Measurements from ENCODE around the gene C1orf35.

Gene C1orf35

DNA sequence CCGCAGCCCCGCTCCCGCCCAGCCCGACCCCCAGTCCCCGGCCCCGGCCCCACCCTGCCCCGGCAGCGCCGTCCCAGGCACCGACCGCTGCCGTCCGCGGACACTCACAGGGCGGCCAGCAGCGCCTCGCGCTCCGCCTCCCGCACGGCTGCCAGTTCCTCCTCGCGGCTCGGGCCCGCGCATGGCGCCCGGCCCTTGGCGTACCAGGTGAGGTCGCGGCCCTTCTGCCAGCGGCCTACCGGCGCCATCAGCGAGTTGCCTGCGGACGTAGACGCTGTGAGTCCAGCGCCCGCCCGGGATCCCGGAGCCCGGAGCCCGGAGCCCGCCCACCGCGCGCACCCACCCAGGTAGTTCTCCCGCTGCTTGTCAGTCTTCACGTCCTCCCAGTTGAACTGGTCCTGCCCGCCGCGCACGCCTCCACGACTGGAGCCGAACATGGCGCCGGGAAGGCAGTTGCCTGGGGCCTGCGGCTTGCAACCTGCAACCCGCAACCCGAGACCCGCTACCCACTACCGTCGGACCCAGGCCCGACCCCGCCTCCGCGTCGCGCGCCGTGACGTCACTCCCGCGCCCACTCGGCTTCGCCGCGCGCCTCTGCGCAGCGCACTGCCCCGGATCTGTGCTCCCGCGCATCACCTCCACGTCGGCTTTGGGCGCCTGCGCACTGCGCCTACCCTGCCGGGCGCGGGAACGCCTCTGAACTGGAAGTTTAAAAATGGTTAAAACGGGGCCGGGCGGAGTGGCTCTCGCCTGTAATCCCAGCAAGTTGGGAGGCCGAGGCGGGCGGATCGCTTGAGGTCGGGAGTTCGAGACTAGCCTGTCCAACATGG, at the start of gene C1orf35:
TSS of gene C1orf35 (minus strand) at position 535 of the 830 bp plus-strand sequence. CDS start at position 437, 98 bp downstream.
- DNase-seq (ENCODE audit: low spot score): peak; percentile 99
- in situ Hi-C loops (cut with MboI; ENCODE audit: low sequenced_read_pairs, unreplicated experiment): no loop called here
- TF ChIP-seq, protein P1, sequence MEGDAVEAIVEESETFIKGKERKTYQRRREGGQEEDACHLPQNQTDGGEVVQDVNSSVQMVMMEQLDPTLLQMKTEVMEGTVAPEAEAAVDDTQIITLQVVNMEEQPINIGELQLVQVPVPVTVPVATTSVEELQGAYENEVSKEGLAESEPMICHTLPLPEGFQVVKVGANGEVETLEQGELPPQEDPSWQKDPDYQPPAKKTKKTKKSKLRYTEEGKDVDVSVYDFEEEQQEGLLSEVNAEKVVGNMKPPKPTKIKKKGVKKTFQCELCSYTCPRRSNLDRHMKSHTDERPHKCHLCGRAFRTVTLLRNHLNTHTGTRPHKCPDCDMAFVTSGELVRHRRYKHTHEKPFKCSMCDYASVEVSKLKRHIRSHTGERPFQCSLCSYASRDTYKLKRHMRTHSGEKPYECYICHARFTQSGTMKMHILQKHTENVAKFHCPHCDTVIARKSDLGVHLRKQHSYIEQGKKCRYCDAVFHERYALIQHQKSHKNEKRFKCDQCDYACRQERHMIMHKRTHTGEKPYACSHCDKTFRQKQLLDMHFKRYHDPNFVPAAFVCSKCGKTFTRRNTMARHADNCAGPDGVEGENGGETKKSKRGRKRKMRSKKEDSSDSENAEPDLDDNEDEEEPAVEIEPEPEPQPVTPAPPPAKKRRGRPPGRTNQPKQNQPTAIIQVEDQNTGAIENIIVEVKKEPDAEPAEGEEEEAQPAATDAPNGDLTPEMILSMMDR (IDR thresholded peaks at IDR 0.05; ENCODE audit: borderline replicate concordance, control extremely low read depth, extremely low read depth, insufficient read depth, missing control alignments): no peak

DNA sequence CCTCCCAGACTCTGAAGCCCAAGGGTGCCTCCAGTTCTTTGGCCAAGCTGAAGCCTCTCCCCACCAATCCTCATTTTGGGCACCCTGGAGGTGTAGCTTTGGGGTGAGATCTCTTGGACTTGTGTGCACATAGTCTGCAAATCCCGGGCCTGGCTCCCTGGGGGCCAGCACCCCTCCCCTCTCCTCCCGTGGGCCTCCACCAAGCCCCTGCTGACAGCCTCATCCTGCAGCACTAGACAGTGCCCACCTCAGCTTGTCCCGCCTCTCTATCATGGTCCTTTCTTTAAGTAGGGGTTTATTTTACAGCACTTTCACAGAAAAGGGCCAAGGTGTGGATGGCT, 49.8 kb upstream of the C1orf35 start:
- DNase-seq (ENCODE audit: low spot score): no peak
- in situ Hi-C loops (cut with MboI; ENCODE audit: low sequenced_read_pairs, unreplicated experiment): no loop called here
- TF ChIP-seq, protein P1 (IDR thresholded peaks at IDR 0.05; ENCODE audit: borderline replicate concordance, control extremely low read depth, extremely low read depth, insufficient read depth, missing control alignments): no peak

DNA sequence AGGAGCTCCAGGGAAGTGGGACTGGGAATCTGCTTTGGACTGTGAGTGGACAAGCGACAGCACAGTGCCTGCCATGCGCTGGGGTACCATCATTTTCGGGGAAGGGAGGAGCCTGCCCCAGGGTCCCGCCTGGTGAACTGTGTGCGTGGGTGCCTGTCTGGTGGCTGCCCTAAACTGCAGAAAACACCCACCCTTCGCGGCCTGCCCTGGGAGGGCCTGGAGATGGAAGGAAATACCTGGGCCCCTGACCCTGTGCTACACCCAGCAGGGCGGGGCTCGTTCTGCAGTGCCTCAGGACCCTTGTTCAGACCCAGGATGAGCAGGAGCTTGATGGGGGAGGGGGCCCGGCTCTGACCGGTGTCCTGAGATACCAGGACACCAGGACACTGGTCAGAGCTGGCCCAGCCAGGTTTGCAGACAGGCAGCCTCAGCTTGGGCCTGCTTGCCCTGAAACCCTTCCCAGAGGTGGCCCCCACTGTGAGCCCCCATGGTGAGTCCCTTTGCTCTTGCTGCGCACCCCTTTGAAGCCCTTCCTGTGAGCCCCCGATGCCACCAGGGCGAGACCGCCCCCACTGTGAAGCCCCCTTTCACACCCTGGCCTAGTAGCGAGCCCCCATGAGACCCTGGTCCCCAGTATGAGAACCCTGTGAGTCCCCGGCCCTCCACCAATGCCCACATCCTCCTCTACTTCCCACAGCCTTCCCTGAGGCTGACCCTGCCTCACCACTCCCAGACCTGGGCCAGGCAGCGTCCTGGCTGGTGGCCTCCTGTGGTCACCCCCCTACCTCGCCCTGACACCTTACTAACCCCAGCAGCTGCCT, 49.2 kb upstream of the C1orf35 start:
- in situ Hi-C loops (cut with MboI; ENCODE audit: low sequenced_read_pairs, unreplicated experiment): no loop called here
- DNase-seq (ENCODE audit: low spot score): no peak
- TF ChIP-seq, protein P1 (IDR thresholded peaks at IDR 0.05; ENCODE audit: borderline replicate concordance, control extremely low read depth, extremely low read depth, insufficient read depth, missing control alignments): no peak

DNA sequence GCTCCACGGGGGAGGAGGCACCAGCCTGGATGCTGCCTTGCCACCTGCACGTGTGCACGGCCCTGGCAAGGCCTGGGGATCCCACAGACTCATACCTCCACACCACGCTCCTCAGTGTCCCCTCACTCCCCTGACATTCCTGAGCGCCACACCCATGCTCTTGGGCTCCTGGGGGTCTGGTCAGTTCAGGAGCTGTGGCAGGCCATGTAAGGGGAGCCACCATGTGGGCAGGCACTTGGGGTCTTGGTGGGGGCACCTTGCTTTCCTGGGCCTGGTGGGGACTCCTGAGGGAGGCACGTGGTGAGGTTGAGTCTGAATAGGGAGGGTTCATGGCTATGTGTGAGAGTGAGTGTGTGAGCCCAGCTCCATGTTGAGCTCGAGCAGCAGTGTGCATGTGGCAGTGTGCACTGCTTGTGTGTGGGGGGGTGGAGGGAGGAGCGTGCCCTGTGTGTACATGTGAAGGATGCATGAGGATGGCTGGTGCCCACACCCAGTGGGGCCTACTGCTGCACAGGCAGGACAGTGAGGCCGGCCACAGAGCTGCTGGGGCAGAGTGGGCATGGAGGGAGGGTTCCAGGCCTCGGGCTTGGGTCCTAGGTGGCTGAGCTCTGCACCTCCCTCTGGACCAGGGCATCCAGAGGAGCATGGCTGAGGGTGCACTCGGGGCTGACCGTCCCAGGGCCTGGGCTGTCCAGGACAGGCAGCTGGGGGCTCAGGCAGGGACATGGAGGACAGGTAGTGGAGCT, 48.2 kb upstream of the C1orf35 start:
- TF ChIP-seq, protein P1 (IDR thresholded peaks at IDR 0.05; ENCODE audit: borderline replicate concordance, control extremely low read depth, extremely low read depth, insufficient read depth, missing control alignments): no peak
- in situ Hi-C loops (cut with MboI; ENCODE audit: low sequenced_read_pairs, unreplicated experiment): no loop called here
- DNase-seq (ENCODE audit: low spot score): no peak

DNA sequence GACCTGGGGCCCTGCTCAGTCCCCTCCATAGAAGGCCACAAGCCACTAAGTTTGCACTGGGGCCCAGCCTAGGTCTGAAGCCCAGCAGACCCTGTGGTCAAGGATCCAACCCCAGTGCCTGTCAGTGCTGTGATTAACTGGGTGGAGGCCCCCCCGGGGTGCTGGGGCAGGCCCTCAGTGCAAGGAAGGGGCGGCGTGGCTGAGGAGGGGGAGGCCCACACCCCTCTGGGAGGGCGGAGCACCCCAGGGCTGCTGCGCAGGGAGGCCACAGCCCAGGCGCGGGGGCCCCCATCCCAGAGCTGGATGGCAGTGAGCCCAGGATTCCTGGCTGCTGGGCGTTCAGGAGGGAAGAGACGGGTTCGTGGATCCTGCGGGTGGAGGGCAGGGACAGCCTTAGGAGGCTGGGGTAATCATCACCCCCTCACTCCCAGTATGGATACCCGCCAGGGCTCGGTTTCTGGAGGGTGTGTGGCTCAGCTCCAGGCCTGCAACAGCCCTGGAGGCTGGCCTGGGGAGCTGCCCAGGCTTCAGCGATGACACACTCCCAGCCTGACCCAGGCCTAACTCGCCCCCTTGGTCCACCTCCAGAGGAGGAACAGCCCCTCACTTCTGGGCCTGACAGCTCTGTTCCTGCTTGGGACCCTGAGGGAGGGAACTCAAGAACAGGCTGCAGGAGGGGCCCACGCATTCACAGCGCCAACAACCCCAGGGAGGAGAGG, 47.5 kb upstream of the C1orf35 start:
- DNase-seq (ENCODE audit: low spot score): no peak
- TF ChIP-seq, protein P1 (IDR thresholded peaks at IDR 0.05; ENCODE audit: borderline replicate concordance, control extremely low read depth, extremely low read depth, insufficient read depth, missing control alignments): no peak
- in situ Hi-C loops (cut with MboI; ENCODE audit: low sequenced_read_pairs, unreplicated experiment): no loop called here

DNA sequence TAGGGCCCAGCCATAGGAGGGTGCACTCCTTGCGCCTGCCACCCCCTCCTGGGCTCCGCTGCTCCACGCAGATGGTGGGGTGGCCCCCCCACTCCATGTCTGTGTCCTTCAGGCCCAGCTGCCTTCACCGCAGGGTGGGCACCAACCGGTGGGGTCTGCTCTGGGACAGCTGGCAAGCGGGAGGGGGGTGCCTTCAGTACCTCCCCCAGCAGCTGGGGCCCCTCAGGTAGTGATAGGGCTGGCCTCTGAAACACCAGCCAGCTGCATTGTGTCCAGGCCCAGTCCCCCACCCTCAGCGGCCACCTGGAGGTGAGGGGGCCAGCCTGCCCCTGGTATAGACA, 47.0 kb upstream of the C1orf35 start:
- in situ Hi-C loops (cut with MboI; ENCODE audit: low sequenced_read_pairs, unreplicated experiment): no loop called here
- peak; percentile 32 for DNase-seq (ENCODE audit: low spot score)
- TF ChIP-seq, protein P1 (IDR thresholded peaks at IDR 0.05; ENCODE audit: borderline replicate concordance, control extremely low read depth, extremely low read depth, insufficient read depth, missing control alignments): no peak
